ENCODE measurements around the gene SLC43A2. TPM values are rescaled to one million over a fixed set of nuclear protein-coding genes. Genes with fewer than 3 reads are reported as not detected.

The SLC43A2 gene
- total and polyA plus RNA-seq, 10 of the 15 experiments (the other 5 are each of a cell fraction or from before 2014, with no cell fraction given): 0.03 to 14.0 (median 5.3) TPM

GRCh38 chr17:1576500-1576899, 52.1 kb downstream of the SLC43A2 start:
- BruUV-seq (replicated peaks): no TSS peak
- H4K20me1 ChIP-seq (ENCODE audit: control insufficient read depth, insufficient read depth): no peaks in the 10 kb centered on the region
- ChIA-PET CTCF (interaction anchor here (1.2 to 11.9 kb wide), 2 partner anchors 31 to 53 kb away, joined by 4 to 380 read pairs; partner anchors contain the start of gene SLC43A2), SMC1A (ENCODE audit: uncharacterized antibody, unreplicated experiment) (interaction anchor here (1.7 to 3.4 kb wide), 3 partner anchors 31 to 53 kb away, joined by 10 to 19 read pairs (median 11); no protein-coding TSS in a partner anchor), POLR2A (interaction anchor here (0.7 to 1.7 kb wide), 4 partner anchors 50 to 55 kb away, joined by 4 to 9 read pairs (median 4); partner anchors contain the start of gene SLC43A2), RAD21 (ENCODE audit: unreplicated experiment) (interaction anchor here (2.2 to 10.1 kb wide), 2 partner anchors 31 to 53 kb away, joined by 18 to 317 read pairs; partner anchors contain the start of gene SLC43A2)
- no peaks in the 10 kb centered on the region for H3K9me3 ChIP-seq (replicated peaks; ENCODE audit: control insufficient read depth, insufficient read depth, low read length)
- no peak overlapping the region for H3K9ac ChIP-seq (ENCODE audit: control insufficient read depth, insufficient read depth, low read length)
- peaks cover 10% of the 10 kb centered on the region for H3K4me1 ChIP-seq (ENCODE audit: control insufficient read depth, insufficient read depth, low read length)
- intact Hi-C loops (cut with micrococcal nuclease; ENCODE audit: unreplicated experiment) (loop anchor here (2.0 kb wide), 1 partner anchor 16 kb away; no protein-coding TSS in a partner anchor), in situ Hi-C loops (cut with MboI) (loop anchor here (10.0 kb wide), 1 partner anchor 48 kb away; the partner anchor contains the start of gene SLC43A2)
- H3K27ac ChIP-seq (ENCODE audit: control insufficient read depth, insufficient read depth): no peak overlapping the region
- no peaks in the 10 kb centered on the region; a peak in 1 of 4 replicates for H3K36me3 ChIP-seq (ENCODE audit: control insufficient read depth in 2 of 2, insufficient read depth in 2 of 2, low read length in 1 of 2)
- ATAC-seq (no peak), FAIRE-seq (no peak), DNase-seq (ENCODE audit: low read depth, low spot score) (no peak)
- no peak overlapping the region for H2AFZ ChIP-seq (ENCODE audit: control insufficient read depth, low read depth, low read length)
- WGBS (ENCODE audit: insufficient coverage, insufficient replicate concordance, low lambda C conversion rate, missing lambda C conversion rate): 70% methylated on average over 15 of the region's 15 CpGs
- no peak for TF ChIP-seq RB1 (IDR thresholded peaks at IDR 0.05; ENCODE audit: borderline replicate concordance)
- no peak for TF ChIP-seq WRNIP1 (IDR thresholded peaks at IDR 0.05; ENCODE audit: borderline replicate concordance, low read depth, low read length)
- TF ChIP-seq SMAD5 (IDR thresholded peaks at IDR 0.05; ENCODE audit: low read depth): no peak
- TF ChIP-seq CHD1 (IDR thresholded peaks at IDR 0.05; ENCODE audit: low read depth, low read length): no peak
- no peak for TF ChIP-seq FOS (IDR thresholded peaks at IDR 0.05; ENCODE audit: borderline replicate concordance, extremely low read depth, insufficient read length)
- no peak for TF ChIP-seq CEBPZ (IDR thresholded peaks at IDR 0.05; ENCODE audit: low read depth, low read length)
- no peak for TF ChIP-seq ZNF384 (IDR thresholded peaks at IDR 0.05; ENCODE audit: borderline replicate concordance, low read depth, low read length)
- TF ChIP-seq ZNF622 (IDR thresholded peaks at IDR 0.05): no peak
- no peak for TF ChIP-seq SPI1 (IDR thresholded peaks at IDR 0.05; ENCODE audit: borderline replicate concordance, insufficient read depth, low read depth, low read length)
- no peak overlapping the region for H3K4me3 ChIP-seq
- H3K27me3 ChIP-seq (replicated peaks in 1 of 2; ENCODE audit: control insufficient read depth in 2 of 2, insufficient read depth in 2 of 2, low read length in 1 of 2): no peaks in the 10 kb centered on the region
- H3K79me2 ChIP-seq (ENCODE audit: control insufficient read depth, insufficient read depth, low read length): no peaks in the 10 kb centered on the region
- H3K4me2 ChIP-seq (ENCODE audit: control insufficient read depth, insufficient read depth): no peak overlapping the region

Measured in GM12878 (cell line).